ACHN (cell line): Measurements from ENCODE around the gene PSMD8.
A peak's percentile ranks its signal among the peaks of the same experiment; 100 is the strongest.
"Not testable (repeated sequence)": the region's sequence is repeated elsewhere in the genome, so short reads cannot be mapped to it uniquely, and the experiment has no call there.

Experiments
- DNase-seq: peaks from one replicate; pipeline ENCODE4 v3.0.0-alpha.2; 2015
- in situ Hi-C: cut with HindIII; loops from 2 replicates; pipeline ENCODE4 v1.10.0; 2017; ENCODE audit warnings: low sequenced_read_pairs, low pct_ligation_motif_present, low pct_unique_long_range_greater_than_20kb

PSMD8 gene

GRCh38 chr19:38425810-38426466, 51.6 kb downstream of the PSMD8 start, which contains the start of gene RASGRP4:
Gene RASGRP4 (minus strand): TSS chr19:38426219. CDS start chr19:38426091, 128 bp downstream.
- DNase-seq: no peak

GRCh38 chr19:38427035-38427677, 52.8 kb downstream of the PSMD8 start:
- in situ Hi-C loops, DNase-seq: not testable (repeated sequence)

More at GRCh38 chr19:38425810-38426466, 51.6 kb downstream of the PSMD8 start, which contains the start of gene RASGRP4:
- in situ Hi-C loops: no loop called here

GRCh38 chr19:38429055-38429810, 54.9 kb downstream of the PSMD8 start:
- in situ Hi-C loops: no loop called here
- no peak for DNase-seq

- DNase-seq: no peak
- in situ Hi-C loops: no loop called here
These were observed 55.4 kb downstream of the PSMD8 start for GRCh38 chr19:38429811-38430156.

GRCh38 chr19:38430931-38431330, 56.6 kb downstream of the PSMD8 start:
- in situ Hi-C loops: no loop called here

GRCh38 chr19:38433268-38433733, 58.9 kb downstream of the PSMD8 start, which contains the start of gene RYR1:
Gene RYR1 (plus strand): TSS chr19:38433691. CDS start chr19:38433830, 139 bp downstream.
- in situ Hi-C loops: no loop called here
- peak; percentile 11 for DNase-seq

More at GRCh38 chr19:38430931-38431330, 56.6 kb downstream of the PSMD8 start:
- no peak for DNase-seq
